COLO668 (cell line): ENCODE measurements around the gene DPH2.

Source experiments
- DNase-seq: peaks from one replicate; lab custom pipeline; 2025; ENCODE audit not compliant: unreplicated experiment; lab: John Stamatoyannopoulos, UW

The DPH2 gene

DNA sequence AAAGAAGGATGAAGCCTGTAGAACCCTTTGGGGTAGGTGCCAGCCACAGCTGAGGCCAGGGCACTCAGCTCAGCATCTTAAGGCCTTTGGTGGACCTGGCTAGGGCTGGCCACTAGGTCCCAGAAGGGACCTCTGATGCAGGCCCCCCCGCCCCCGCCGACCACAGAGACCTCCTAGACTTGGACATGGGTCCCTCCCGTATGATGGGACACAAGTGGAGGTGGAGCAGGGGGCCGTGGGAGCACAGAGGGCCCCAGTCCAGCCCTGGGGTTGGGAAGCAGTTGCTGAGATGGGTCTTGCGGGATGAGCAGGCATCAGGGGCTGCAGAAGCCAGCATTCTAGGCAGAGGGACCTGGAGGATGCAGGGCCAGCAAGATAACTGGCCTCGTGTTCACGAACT is 12.4 kb downstream of the DPH2 start:
- no peak for DNase-seq

DNA sequence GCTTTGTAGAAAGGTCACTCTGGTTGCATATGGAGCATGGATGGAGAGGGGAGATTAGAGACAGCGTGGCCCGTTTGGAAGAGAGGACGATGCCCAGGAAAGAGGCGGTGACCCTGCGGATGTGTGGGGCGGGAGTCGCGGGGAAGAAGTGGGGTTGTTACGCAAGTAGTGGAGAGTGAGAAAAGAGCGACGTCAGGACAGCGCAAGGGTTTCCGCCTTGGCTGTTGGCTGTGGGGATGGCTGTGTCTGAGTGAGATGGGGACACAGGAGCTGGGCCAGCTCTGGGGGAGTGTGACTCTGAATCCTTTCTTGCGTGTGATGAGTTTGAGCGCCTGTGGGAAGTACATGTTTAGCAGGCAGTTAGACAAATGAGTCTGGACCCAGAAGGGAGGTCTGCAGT is 13.0 kb downstream of the DPH2 start:
- no peak for DNase-seq

DNA sequence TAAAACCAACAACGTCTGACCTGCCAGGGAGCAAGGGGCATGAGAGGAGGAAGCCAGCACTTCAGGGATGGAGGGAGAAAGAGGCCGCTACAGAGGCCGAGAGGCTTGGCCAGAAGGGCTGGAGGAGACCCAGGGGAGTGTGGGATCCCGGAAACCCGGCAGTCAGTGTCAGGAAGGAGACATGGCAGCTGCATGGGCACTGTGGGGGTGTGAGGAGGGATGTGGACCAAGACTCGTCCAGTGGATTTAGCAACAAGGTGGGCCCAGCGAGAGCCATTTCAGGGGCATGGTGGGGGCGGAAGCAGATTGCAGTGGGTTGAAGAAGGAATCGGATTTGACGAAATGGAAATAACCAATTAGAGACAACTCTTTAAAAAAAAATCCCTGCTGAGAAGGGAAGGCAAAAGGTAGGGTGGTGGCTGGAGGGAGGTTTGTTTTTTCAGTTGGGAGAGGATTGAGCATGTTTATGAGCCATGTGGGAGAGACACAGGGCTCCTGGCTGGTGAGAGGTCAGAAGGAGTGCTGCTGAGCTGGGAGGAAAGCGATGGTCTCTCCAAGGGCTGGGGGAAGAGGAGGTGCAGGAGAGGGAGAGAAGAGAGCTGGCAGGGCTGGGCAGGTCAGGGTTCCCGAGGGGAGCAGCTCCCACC is 13.6 kb downstream of the DPH2 start:
- DNase-seq = no peak

DNA sequence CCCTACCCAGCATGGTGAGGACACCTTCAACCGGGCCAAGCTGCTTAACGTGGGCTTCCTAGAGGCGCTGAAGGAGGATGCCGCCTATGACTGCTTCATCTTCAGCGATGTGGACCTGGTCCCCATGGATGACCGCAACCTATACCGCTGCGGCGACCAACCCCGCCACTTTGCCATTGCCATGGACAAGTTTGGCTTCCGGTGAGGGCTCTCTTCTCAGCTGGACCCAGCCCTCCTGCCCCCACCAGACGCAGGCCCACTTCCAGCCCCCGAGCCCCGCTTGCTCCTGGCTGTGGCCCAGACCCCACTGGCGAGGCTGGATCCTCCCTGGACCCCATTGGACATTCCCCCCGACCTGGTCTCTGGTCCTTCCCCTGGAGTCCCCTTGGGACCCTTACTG is 15.0 kb downstream of the DPH2 start:
- DNase-seq = no peak

DNA sequence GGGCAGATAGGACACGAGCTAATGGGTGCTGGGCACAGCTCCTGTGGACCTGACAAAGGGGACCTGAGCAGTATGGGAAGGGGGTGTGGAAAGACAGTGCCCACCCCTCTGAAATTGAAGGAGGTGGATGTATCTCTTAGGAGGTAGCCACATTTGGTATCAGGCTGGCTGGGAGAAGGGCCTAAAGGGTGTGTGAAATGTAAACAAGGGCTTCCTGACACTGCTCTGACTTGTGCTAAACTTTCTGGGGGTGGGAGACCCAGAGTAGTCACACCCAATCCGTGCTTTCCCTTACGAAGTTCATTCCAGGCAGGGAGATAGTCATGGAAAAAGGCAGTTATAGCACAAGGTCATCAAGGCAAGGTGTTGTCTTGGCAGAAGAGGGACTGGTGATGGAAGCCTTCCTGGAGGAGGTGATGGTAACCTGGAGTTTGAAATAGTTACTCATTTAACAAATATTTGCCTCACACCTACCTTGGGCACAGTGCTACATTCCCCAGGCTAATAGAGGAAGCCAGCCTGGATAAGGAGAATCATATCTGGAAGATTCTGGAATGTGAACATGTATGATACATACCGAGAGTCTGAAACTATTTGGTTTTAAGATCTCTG is 16.3 kb downstream of the DPH2 start:
- no peak for DNase-seq

DNA sequence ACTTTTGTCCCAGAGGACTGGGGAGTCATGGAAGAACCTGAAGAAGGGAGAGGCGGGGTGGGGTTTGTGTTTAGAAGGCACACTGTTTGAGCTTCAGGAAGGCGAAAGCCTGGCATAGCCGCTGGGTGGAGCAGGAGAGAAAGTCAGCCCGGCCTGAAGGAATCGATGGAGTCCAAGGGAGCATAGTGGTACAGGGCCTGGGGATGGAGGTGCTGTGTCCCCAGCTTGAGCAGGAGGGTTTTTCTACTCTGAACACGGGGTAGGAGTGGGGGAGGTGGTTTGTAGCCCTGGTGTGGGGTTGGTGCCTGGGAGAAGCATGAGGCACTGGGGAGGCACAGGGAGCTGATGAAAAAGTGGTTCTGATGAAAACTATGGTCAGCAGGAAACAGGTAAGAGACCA is 16.9 kb downstream of the DPH2 start:
- DNase-seq = no peak

DNA sequence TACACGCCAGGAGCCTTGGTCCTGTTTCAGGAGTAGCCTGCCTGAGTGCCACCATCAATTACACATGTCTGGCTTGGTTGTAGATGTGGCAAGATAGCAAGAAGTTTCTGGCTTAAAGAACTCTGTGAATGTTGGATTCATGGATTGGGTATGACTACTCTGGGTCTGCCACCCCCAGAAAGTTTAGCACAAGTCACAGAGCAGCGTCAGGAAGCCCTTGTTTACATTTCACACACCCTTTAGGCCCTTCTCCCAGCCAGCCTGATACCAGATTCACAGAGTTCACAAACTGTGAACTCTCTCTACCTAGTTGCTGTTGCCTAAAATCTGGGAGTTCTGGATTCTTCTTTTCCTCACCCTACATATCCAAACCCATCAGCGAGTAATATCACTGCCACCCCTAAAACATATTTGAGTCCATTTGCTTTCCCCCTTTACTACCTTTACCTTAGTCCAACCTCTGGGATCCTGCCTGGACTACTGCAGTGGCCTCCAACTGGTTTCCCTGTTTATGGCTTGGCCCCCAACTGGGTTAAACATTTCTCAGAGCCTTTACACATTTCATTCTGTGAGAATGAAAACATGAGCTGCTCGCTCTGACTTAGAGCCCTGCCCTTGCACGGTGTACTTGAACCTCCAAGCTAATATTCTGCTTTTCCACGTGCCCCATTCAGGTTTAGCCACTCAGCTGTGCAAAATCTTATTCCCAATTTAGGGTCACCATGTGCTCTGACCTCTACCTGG is 17.5 kb downstream of the DPH2 start:
- no peak for DNase-seq

DNA sequence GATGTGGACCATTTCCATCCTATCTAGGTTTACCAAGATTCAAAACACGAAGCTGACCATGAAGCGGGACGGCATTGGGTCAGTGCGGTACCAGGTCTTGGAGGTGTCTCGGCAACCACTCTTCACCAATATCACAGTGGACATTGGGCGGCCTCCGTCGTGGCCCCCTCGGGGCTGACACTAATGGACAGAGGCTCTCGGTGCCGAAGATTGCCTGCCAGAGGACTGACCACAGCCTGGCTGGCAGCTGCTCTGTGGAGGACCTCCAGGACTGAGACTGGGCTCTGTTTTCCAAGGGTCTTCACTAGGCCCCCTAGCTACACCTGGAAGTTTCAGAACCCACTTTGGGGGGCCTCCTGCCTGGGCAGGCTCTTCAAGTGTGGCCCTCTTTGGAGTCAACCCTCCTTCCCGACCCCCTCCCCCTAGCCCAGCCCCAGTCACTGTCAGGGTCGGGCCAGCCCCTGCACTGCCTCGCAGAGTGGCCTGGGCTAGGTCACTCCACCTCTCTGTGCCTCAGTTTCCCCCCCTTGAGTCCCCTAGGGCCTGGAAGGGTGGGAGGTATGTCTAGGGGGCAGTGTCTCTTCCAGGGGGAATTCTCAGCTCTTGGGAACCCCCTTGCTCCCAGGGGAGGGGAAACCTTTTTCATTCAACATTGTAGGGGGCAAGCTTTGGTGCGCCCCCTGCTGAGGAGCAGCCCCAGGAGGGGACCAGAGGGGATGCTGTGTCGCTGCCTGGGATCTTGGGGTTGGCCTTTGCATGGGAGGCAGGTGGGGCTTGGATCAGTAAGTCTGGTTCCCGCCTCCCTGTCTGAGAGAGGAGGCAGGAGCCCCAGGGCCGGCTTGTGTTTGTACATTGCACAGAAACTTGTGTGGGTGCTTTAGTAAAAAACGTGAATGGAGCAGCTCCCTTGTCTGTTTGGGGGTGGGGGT is 20.7 kb downstream of the DPH2 start:
- peak; percentile 59 for DNase-seq

DNA sequence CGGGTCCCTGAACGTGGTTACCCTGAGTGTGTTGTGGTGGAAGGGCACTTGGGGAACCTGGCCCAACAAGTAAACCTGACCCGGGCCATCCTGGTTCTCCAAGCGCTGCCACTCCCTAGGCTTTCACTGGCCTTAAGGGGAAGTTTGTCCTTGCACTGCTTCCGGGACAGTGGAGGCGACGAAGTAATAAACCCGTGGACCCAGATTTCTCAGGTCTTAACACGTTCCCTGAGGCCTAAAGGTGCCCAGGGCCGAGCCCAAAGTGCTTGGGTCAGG is 21.3 kb downstream of the DPH2 start:
- DNase-seq = no peak

DNA sequence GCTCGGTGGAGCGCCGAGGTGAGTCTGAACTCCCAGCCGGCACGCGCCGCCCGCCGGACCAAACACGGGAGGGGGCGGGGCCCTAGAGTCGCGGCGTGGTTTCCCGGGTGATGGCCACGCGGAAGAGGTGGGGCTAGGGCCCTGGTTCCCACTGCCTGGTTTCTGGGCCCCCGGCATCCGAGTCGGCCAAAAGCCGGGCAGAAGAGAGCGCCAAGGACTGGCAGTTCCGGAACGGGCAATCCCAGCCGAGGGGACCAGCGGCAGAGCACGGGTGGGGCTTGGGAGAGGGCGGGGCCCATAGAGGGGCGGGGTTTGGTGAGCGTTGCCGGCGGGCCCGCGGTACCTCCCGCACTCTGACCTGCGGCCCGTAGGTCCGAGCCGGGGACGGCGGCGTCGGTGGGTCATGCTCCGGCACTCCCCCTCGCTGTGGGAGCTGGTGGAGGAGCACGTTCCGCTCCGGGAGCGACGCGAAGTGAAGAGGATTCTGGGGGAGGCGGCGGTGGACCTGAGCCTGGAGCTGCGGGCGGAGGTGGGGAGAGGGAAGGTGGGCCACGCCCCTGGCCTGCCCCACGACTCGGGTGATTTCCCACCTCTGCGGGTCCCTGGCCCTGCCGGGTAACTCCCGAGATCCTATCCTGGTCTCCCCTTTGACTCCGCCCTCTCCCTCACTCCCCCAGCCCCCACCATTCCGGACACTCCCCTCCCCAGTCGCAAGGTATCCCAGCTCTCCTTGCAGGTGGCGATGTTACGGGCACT is 21.8 kb downstream of the DPH2 start, which contains the start of gene CCDC24:
Gene CCDC24, plus strand, starts transcription at position 124 of the 756 bp plus-strand sequence. Its CDS starts 280 bp downstream, at position 404.
- peak; percentile 96 for DNase-seq

DNA sequence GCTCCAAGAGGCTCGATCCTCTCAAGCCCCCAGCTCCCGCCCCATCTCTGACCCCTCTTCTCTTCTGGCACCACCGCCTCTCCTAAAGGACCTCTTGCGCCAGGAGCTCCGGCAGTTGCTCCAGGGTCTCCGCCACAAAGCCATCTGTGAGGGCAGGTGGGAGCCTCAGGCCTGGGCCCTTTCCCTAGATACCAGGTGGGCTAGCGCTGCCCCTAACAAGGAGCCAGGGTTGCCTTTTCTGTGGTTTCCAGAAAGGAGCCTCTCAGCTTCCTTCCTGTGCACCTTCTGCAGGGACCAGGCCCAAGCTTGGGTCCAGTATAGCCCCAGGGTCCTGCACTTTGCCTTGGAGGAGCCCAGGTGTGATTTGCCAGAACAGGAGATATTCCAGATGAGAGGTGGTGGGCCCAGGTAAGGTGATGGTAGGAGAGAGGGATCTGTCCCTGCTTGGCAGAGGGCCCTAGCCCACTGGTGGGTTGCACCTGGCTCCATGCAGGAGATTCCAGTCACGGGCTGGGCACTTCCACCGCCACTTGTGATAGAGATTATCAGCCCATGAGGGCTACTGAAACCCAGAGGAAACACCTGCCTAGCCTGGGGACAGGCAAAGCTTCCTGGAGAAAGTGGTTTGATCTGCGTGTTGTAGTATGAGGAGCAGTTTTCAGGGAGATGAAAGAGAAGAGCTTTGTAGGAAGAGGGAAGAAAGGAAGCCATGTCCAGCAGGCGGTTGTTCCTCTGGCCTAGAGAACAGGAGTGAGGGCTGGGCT is 22.6 kb downstream of the DPH2 start:
- peak; percentile 62 for DNase-seq

DNA sequence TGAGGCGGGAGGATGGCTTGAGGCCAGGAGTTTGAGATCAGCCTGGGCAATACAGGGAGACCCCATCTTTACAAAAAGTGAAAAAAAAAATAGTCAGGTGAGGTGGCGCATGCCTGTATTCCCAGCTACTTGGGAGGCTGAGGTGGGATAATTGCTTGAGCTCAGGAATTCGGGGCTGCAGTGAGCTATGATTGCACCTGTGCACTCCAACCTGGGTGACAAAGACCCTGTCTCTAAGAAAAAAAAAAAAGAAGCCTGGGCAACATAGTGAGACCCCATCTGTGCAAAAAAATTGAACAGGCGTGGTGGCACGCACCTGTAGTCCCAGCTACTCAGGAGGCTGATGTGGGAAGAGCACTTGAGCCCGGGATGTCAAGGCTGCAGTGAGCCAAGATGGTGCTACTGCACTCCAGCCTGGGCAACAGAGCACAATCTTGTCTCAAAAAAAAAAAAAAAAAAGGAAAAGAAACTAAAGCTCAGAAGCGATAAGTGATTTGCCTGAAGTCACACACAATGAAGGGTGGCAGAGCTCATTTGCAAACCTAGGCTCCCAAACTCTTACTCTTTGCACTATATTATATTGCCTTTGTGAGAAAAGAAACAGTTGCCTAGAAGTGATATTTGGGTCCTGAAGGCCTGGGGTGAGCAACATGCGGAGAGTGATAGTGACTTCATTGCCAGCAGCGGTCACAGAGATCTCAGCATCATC is 23.6 kb downstream of the DPH2 start:
- no peak for DNase-seq

DNA sequence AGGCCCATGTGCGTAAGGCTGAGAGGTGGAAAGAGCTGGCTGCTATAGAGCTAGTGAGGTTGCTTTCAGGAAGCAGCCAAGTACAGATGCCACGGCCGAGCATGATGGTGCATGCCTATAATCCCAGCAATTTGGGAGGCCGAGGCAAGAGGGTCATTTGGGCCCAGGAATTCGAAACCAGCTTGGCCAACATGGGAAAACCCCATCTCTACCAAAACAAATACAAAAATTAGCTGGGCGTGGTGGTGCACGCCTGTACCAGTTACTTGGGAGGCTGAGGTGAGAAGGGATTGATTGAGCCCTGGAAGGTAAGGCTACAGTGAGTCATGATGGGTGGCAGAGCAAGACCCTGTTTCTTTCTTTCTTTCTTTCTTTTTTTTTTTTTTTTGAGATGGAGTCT is 24.3 kb downstream of the DPH2 start:
- DNase-seq = no peak

DNA sequence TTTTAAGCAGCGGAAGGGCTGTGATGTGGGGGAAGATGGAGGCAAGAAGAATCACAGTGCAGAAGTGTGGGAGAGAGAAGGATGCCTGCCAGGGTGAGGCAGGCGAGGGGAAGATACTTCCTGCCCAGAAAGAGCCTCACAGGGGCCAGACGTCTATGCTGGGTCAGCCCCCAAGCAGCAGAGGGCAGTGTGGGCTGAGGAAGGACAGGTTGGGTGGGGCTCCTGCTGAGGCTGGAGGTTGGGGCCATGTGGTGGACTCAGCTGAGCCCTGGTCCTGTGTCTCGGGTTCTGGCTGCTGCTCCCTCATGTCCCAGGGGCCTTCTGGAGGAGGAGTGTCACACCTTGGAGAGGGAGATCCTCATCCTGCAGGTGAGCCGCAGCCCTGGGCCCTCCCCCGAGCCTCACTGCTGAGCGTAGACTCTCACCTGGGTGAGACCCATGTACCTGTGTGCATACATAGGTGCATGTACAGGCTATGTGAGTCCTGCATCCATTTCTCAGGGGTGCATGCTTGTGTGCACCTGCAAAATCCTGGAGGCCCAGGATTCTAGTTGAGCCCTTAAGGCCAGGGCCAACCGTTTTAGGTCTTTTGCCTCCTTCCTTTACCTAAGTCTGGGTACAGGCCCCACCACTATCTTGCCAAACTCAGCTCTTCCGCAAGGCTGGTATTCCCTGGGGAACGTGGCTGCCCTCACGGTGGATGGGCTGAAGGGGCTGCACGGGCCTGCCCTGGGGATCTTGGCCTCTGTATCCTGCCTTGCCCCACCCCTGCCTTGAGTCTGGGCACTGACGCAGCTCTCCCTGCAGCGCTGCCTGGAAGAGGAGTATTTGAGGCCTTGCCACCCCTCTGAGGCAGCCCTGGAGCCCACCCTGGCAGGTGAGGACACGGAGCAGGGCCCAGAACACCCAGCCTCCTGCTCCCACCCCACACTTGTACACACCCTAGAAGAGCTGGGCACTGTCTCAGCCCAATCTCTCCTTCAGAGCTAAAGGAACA is 25.3 kb downstream of the DPH2 start:
- peak; percentile 81 for DNase-seq

DNA sequence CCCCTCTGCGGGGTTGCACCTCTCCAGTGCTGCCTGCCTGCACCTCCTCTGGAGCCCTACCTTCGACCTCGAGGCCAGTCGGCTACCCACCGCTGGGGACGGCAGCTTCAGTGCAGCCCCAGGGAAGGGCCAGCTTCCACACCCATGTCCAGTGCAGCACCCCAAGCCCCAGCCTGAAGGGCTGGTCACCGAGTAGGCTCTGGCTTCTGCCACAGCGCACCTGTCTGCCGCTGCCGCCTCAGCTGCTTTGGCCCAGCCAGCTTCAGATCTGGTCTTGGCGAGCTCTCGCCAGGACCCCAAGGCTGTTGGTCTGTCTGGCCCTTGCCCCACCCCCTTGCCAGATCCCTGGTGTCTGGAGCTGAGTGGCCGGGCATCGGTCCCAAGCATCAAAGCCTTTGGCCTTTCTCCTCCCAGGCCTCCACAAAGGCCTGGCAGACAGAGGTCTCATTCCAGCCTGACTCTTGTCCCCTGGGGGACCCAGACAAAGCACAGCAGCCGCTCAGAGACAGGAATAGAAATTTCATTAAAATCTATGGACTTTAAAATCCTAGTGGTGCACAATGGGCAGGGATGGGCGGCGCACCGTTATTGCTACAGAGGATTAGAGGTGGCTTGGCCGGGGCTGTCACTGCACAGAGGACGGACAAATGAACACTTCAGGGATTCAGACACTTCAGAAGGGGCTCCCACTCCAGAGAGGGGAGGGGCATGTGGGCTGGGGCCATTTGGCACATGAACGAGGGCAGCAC is 26.3 kb downstream of the DPH2 start:
- DNase-seq = no peak

DNA sequence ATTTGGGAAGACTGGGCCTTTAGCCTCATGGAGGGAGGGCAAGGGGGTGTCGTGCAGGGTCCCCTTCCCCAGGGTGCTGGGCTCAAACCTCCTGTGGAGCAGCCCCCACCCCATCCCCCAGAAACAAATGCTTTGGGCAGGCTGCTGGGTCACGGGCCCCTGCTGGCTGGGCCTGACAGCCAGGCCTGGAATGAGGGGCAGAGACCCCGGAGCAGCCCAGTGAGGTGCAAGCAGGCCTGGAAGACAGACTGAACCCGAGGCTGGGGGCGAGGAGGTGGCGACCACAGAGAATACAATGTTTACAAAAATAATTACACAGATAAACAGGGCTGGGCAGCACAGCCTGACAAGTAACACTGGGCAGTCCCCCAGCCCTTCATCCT is 26.9 kb downstream of the DPH2 start:
- DNase-seq = no peak

DNA sequence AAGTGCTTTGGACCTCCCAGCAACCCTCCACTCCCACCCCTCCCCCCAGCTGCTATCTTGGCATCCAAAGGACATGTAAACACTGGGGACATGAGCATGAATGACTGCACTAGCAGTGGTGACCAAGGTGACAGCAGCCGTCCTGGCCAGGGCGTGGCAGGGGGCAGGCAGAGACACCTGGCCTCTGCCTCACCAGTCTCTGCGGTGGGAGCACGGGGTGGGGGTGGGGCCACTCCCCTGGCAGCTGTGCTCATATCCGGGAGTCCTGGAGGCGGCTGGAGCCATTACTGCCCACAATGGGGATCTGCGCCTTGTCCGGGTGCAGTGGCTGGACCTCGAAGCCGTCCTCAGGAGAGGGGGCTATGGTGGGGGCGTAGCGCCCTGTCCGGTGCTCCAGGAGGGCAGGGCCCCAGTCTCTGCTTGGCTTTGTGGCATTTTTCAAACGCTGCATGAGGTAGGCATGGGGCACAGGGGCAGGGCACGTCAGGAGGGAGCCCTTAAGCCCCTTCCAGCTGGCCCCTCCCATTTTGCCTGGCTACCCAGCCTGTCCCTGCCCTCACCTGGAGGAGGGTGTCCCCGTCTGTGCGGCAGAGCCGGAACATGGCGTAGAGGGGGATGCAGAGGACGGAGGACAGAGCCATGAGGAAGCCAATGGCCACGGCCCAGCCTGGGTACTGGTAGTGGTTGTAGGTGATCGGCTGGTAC is 27.6 kb downstream of the DPH2 start:
- peak; percentile 99 for DNase-seq
